Prostate gland (tissue), 2 donors: ENCODE results near the gene GCNT3. TPM values are rescaled to one million over a fixed set of nuclear protein-coding genes. Genes with fewer than 3 reads are reported as not detected.
A peak's percentile ranks its signal among the peaks of the same experiment; 100 is the strongest.

Experiments used
- DNase-seq: peaks from one replicate; pipeline ENCODE4 v3.0.0-alpha.2; 2019; ENCODE audit warnings: low spot score
- H3K27ac ChIP-seq, 2 donors: fragments of 200-600 bp; sonication (generic); 2 replicates each; pipeline ENCODE4 v1.5.1; 2017 to 2019
- H3K27me3 ChIP-seq: fragments of 200-600 bp; sonication (generic); replicated peaks from 2 replicates; pipeline ENCODE4 v1.5.1; 2019; ENCODE audit not compliant: insufficient read depth
- H3K36me3 ChIP-seq, 2 donors: fragments of 200-600 bp; sonication (generic); 1 replicate in 1 of 2; 2 replicates in 1 of 2; pipeline versions ENCODE4 v1.5.1 to v1.8.1; 2017 to 2019
- H3K4me1 ChIP-seq: fragments of 200-600 bp; sonication (generic); replicated peaks from 2 replicates; pipeline ENCODE4 v1.5.1; 2019
- H3K4me3 ChIP-seq, 2 donors: fragments of 200-600 bp; sonication (generic); 2 replicates each; pipeline ENCODE4 v1.5.1; 2017 to 2019
- H3K9me3 ChIP-seq: fragments of 200-600 bp; sonication (generic); 2 replicates; pipeline ENCODE4 v1.5.1; 2017
- CTCF ChIP-seq, 4 experiments: fragments of 200-600 bp in 2 of 4; fragments of 450-650 bp in 2 of 4; sonication (generic) in 2 of 4; IDR thresholded peaks; 1 replicate in 3 of 4; 2 replicates in 1 of 4; pipeline ENCODE4 v1.5.1; 2016 to 2019; ENCODE audit warnings: antibody characterized with exemption in 4 of 4, mild to moderate bottlenecking in 2 of 4, moderate library complexity in 2 of 4
- POLR2A ChIP-seq: fragments of 450-650 bp; IDR thresholded peaks from one replicate; pipeline ENCODE4 v1.6.1; 2016; ENCODE audit warnings: antibody characterized with exemption, mild to moderate bottlenecking
- POLR2AphosphoS5 ChIP-seq: sonication (generic); formaldehyde crosslinking; IDR thresholded peaks from one replicate; pipeline ENCODE4 v1.6.1; 2017; ENCODE audit warnings: antibody characterized with exemption
- WGBS: methylation state at CpG from one replicate; pipeline ENCODE4 v1.1.5; 2018; 5-methylcytosine and 5-hydroxymethylcytosine counted together
- intact Hi-C: fragments of 100-400 bp; cut with DNase I; formaldehyde crosslinking; loops from one replicate; pipeline ENCODE4 v1.14.2; 2022
- small RNA-seq, 2 donors: library from RNA; depleted of rRNA; stranded (forward); fragments of <200 nt; gene quantifications; one replicate each; pipeline ENCODE3, GENCODE V24; 2016
- total RNA-seq, 2 donors: library from RNA; depleted of rRNA; stranded (reverse); fragments of >200 nt; gene quantifications; one replicate each; pipeline ENCODE4 v1.1.0, GENCODE V29; 2016

The GCNT3 gene
- total RNA-seq, 2 donors from 2014 or later, result 1.5 to 1.6 TPM

DNA sequence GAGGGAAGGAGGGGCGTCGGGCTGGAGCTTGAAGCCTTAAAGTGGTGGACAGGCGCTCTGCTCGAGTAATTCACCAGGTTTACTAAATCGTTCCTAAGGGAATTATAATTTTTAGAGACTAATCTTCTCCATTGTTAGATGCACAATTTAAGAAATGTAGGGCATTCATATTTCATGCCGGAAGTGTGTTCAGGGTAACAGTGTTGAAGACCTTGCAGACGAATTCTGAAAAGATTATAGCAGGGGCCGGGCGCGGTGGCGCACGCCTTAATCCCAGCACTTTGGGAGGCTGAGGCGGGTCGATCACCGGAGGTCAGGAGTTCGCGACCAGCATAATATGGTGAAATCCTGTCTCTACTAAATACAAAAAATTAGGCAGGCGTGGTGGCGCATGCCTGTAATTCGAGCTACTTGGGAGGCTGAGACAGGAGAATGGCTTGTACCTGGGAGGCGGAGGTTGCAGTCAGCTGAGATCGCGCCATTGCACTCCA lies 46.1 kb downstream of the GCNT3 start:
- TF ChIP-seq CTCF (IDR thresholded peaks at IDR 0.05) (no peak), POLR2A (no peak), POLR2AphosphoS5 (no peak)
- Histone ChIP-seq H3K4me3 (peak overlapping the region; percentile 73 to 81), H3K36me3 (no peaks in the 10 kb centered on the region), H3K9me3 (no peaks in the 10 kb centered on the region), H3K27ac (peak overlapping the region; percentile 68 to 74), H3K27me3 (no peaks in the 10 kb centered on the region), H3K4me1 (peaks cover 5% of the 10 kb centered on the region)
- intact Hi-C loops, result loop anchor here (1.0 kb wide), 1 partner anchor 32 kb away; the partner anchor contains the start of gene BNIP2
- WGBS, result 36% methylated on average over 23 of the region's 23 CpGs
- DNase-seq, result no peak

DNA sequence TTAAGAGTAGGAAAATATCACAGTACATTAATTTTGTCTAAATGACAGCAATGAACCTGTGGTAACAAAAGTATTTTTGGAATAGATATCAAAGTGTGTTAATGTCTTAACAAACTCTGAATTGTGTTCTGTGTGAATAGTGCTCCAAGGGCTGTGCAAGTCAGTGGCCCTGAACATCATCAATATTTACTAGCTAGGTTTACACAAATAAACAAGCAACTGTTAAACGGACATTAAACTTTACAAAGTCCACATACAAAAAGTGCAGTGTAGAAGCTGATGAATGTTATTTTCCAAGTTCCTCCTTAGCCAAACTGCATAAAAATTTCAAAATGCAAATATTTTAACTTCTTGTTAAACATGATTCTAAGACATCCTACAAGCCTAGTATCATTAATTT lies 47.8 kb downstream of the GCNT3 start:
- no peaks in the 10 kb centered on the region for H3K9me3 ChIP-seq
- H3K27ac ChIP-seq, result no peak overlapping the region
- intact Hi-C loops, result no loop called here
- no peak overlapping the region for H3K4me3 ChIP-seq
- H3K36me3 ChIP-seq, result no peaks in the 10 kb centered on the region
- H3K27me3 ChIP-seq, result no peaks in the 10 kb centered on the region
- DNase-seq, result no peak
- TF ChIP-seq POLR2A (no peak), CTCF (IDR thresholded peaks at IDR 0.05) (no peak), POLR2AphosphoS5 (no peak)
- H3K4me1 ChIP-seq, result peaks cover 5% of the 10 kb centered on the region
- WGBS, result 42% methylated on average over 1 of the region's 1 CpG

- H3K4me3 ChIP-seq, result no peak overlapping the region
- intact Hi-C loops, result no loop called here
- no peak overlapping the region for H3K27ac ChIP-seq
- H3K9me3 ChIP-seq, result no peaks in the 10 kb centered on the region
- no peaks in the 10 kb centered on the region for H3K4me1 ChIP-seq
- no peaks in the 10 kb centered on the region for H3K36me3 ChIP-seq
- no peak for TF ChIP-seq POLR2AphosphoS5
- TF ChIP-seq POLR2A, result no peak
- no peak for TF ChIP-seq CTCF (IDR thresholded peaks at IDR 0.05)
- DNase-seq, result no peak
- no peaks in the 10 kb centered on the region for H3K27me3 ChIP-seq
- WGBS, result 43% methylated on average over 1 of the region's 1 CpG
Measured at GRCh38 chr15:59662260-59662659, 50.7 kb downstream of the GCNT3 start.

DNA sequence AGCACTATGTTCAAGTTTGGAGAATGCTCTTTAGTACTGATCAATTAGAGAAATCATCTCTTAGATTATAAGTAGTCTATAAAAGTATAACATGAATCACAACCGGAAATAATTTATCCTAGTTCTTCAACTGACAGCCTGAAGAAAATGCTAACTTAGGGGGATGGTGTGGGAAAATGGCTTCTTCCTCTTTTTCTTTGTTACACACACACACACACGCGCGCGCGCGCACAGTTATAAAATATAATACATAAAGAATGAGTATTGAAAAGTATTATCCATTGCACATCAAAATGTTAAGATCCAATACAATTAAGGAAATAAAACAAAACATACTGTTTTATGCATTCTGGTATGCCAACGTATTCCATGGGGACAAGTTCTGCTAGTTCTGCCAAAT lies 57.0 kb downstream of the GCNT3 start:
- intact Hi-C loops, result no loop called here
- Histone ChIP-seq H3K9me3 (no peaks in the 10 kb centered on the region), H3K27ac (no peak overlapping the region), H3K4me3 (no peak overlapping the region), H3K36me3 (peaks cover 0 to 5% of the 10 kb centered on the region in 2 donors), H3K27me3 (no peaks in the 10 kb centered on the region), H3K4me1 (no peaks in the 10 kb centered on the region)
- 75% methylated on average over 8 of the region's 8 CpGs for WGBS
- no peak for TF ChIP-seq CTCF (IDR thresholded peaks at IDR 0.05)
- no peak for TF ChIP-seq POLR2AphosphoS5
- no peak for TF ChIP-seq POLR2A
- DNase-seq, result no peak

Small RNA genes within 50 kb of the gene (small RNA-seq; reads per million reads assigned to genes)
- gene RNA5SP396, result 0 reads per million in 2 donors

Other genes with a start within 250 kb of the GCNT3 start
- 10 to 100 TPM; 66.3 to 92.0 TPM for gene MYO1E, start 238.9 kb upstream of the GCNT3 start, total RNA-seq
- 10 to 100 TPM in 1 of 2 donors, 1 to 10 TPM in 1; 1.8 to 10.6 TPM for gene FAM81A, start 173.6 kb upstream of the GCNT3 start, total RNA-seq
- gene GTF2A2, start 45.7 kb downstream of the GCNT3 start, total RNA-seq, result 10 to 100 TPM; 34.2 to 47.4 TPM
- gene BNIP2, start 77.5 kb downstream of the GCNT3 start, total RNA-seq, result 100 to 1,000 TPM in 1 of 2 donors, 10 to 100 TPM in 1; 76.6 to 124 TPM